ENCODE results near the gene RFX3. TPM values are rescaled to one million over a fixed set of nuclear protein-coding genes. Genes with fewer than 3 reads are reported as not detected.

Gene RFX3
- polyA plus RNA-seq, 1 donor, result 9.8 TPM

GRCh38 chr9:3514786-3515185, 11.0 kb downstream of the RFX3 start:
- Histone ChIP-seq H3K9me3 (ENCODE audit: control insufficient read depth, low read depth, low read length) (no peaks in the 10 kb centered on the region), H3K27ac (ENCODE audit: low read length) (no peak overlapping the region), H3K36me3 (ENCODE audit: control insufficient read depth, insufficient read depth, low read length) (no peaks in the 10 kb centered on the region), H3K27me3 (ENCODE audit: control insufficient read depth, insufficient read depth, low read length) (no peaks in the 10 kb centered on the region), H3K4me3 (ENCODE audit: low read length) (no peak overlapping the region), H3K4me1 (ENCODE audit: control insufficient read depth, insufficient read depth, low read length) (no peaks in the 10 kb centered on the region)
- 100% methylated on average over 1 of the region's 3 CpGs for WGBS (ENCODE audit: insufficient coverage, low lambda C conversion rate)
- DNase-seq, result no peak

GRCh38 chr9:3513265-3513818, 12.5 kb downstream of the RFX3 start:
- Histone ChIP-seq H3K27me3 (ENCODE audit: control insufficient read depth, insufficient read depth, low read length) (no peaks in the 10 kb centered on the region), H3K4me1 (ENCODE audit: control insufficient read depth, insufficient read depth, low read length) (no peaks in the 10 kb centered on the region), H3K36me3 (ENCODE audit: control insufficient read depth, insufficient read depth, low read length) (no peaks in the 10 kb centered on the region), H3K27ac (ENCODE audit: low read length) (no peak overlapping the region), H3K4me3 (ENCODE audit: low read length) (no peak overlapping the region), H3K9me3 (ENCODE audit: control insufficient read depth, low read depth, low read length) (no peaks in the 10 kb centered on the region)
- no peak for DNase-seq
- WGBS (ENCODE audit: insufficient coverage, low lambda C conversion rate), result no CpG with 5 or more reads among the region's 2 CpGs

- no peak for DNase-seq
- Histone ChIP-seq H3K4me3 (ENCODE audit: low read length) (no peak overlapping the region), H3K9me3 (ENCODE audit: control insufficient read depth, low read depth, low read length) (no peaks in the 10 kb centered on the region), H3K27me3 (ENCODE audit: control insufficient read depth, insufficient read depth, low read length) (no peaks in the 10 kb centered on the region), H3K27ac (ENCODE audit: low read length) (no peak overlapping the region), H3K4me1 (ENCODE audit: control insufficient read depth, insufficient read depth, low read length) (no peaks in the 10 kb centered on the region), H3K36me3 (ENCODE audit: control insufficient read depth, insufficient read depth, low read length) (no peaks in the 10 kb centered on the region)
- WGBS (ENCODE audit: insufficient coverage, low lambda C conversion rate), result 83% methylated on average over 1 of the region's 1 CpG
Measured at GRCh38 chr9:3511551-3511950, 14.2 kb downstream of the RFX3 start.

GRCh38 chr9:3510796-3511195, 15.0 kb downstream of the RFX3 start:
- no peaks in the 10 kb centered on the region for H3K27me3 ChIP-seq (ENCODE audit: control insufficient read depth, insufficient read depth, low read length)
- whole genome bisulfite sequencing (ENCODE audit: insufficient coverage, low lambda C conversion rate), result 100% methylated on average over 1 of the region's 1 CpG
- H3K4me3 ChIP-seq (ENCODE audit: low read length), result no peak overlapping the region
- DNase-seq, result no peak
- no peaks in the 10 kb centered on the region for H3K4me1 ChIP-seq (ENCODE audit: control insufficient read depth, insufficient read depth, low read length)
- no peak overlapping the region for H3K27ac ChIP-seq (ENCODE audit: low read length)
- H3K36me3 ChIP-seq (ENCODE audit: control insufficient read depth, insufficient read depth, low read length), result no peaks in the 10 kb centered on the region
- no peaks in the 10 kb centered on the region for H3K9me3 ChIP-seq (ENCODE audit: control insufficient read depth, low read depth, low read length)

- no peaks in the 10 kb centered on the region for H3K27me3 ChIP-seq (ENCODE audit: control insufficient read depth, insufficient read depth, low read length)
- H3K9me3 ChIP-seq (ENCODE audit: control insufficient read depth, low read depth, low read length), result no peaks in the 10 kb centered on the region
- no peak overlapping the region for H3K4me3 ChIP-seq (ENCODE audit: low read length)
- DNase-seq, result no peak
- H3K4me1 ChIP-seq (ENCODE audit: control insufficient read depth, insufficient read depth, low read length), result no peaks in the 10 kb centered on the region
- no peaks in the 10 kb centered on the region for H3K36me3 ChIP-seq (ENCODE audit: control insufficient read depth, insufficient read depth, low read length)
- no peak overlapping the region for H3K27ac ChIP-seq (ENCODE audit: low read length)
- 80% methylated on average over 1 of the region's 1 CpG for WGBS (ENCODE audit: insufficient coverage, low lambda C conversion rate)
Measured at GRCh38 chr9:3509926-3510325, 15.9 kb downstream of the RFX3 start.

- no peak overlapping the region for H3K4me3 ChIP-seq (ENCODE audit: low read length)
Measured at GRCh38 chr9:3508521-3509291, 17.1 kb downstream of the RFX3 start.

GRCh38 chr9:3508078-3508431, 17.7 kb downstream of the RFX3 start:
- H3K4me3 ChIP-seq (ENCODE audit: low read length), result no peak overlapping the region
- 92% methylated on average over 2 of the region's 2 CpGs for WGBS (ENCODE audit: insufficient coverage, low lambda C conversion rate)
- no peaks in the 10 kb centered on the region for H3K36me3 ChIP-seq (ENCODE audit: control insufficient read depth, insufficient read depth, low read length)
- H3K27me3 ChIP-seq (ENCODE audit: control insufficient read depth, insufficient read depth, low read length), result no peaks in the 10 kb centered on the region
- no peaks in the 10 kb centered on the region for H3K9me3 ChIP-seq (ENCODE audit: control insufficient read depth, low read depth, low read length)
- H3K27ac ChIP-seq (ENCODE audit: low read length), result no peak overlapping the region
- DNase-seq, result no peak
- no peaks in the 10 kb centered on the region for H3K4me1 ChIP-seq (ENCODE audit: control insufficient read depth, insufficient read depth, low read length)

More at GRCh38 chr9:3508521-3509291, 17.1 kb downstream of the RFX3 start:
- Histone ChIP-seq H3K9me3 (ENCODE audit: control insufficient read depth, low read depth, low read length) (no peaks in the 10 kb centered on the region), H3K4me1 (ENCODE audit: control insufficient read depth, insufficient read depth, low read length) (no peaks in the 10 kb centered on the region), H3K36me3 (ENCODE audit: control insufficient read depth, insufficient read depth, low read length) (no peaks in the 10 kb centered on the region), H3K27ac (ENCODE audit: low read length) (no peak overlapping the region), H3K27me3 (ENCODE audit: control insufficient read depth, insufficient read depth, low read length) (no peaks in the 10 kb centered on the region)
- no peak for DNase-seq
- WGBS (ENCODE audit: insufficient coverage, low lambda C conversion rate), result 84% methylated on average over 5 of the region's 6 CpGs

GRCh38 chr9:3507395-3508077, 18.3 kb downstream of the RFX3 start:
- Histone ChIP-seq H3K4me3 (ENCODE audit: low read length) (no peak overlapping the region), H3K9me3 (ENCODE audit: control insufficient read depth, low read depth, low read length) (no peaks in the 10 kb centered on the region), H3K36me3 (ENCODE audit: control insufficient read depth, insufficient read depth, low read length) (no peaks in the 10 kb centered on the region), H3K4me1 (ENCODE audit: control insufficient read depth, insufficient read depth, low read length) (no peaks in the 10 kb centered on the region), H3K27me3 (ENCODE audit: control insufficient read depth, insufficient read depth, low read length) (no peaks in the 10 kb centered on the region), H3K27ac (ENCODE audit: low read length) (no peak overlapping the region)
- 96% methylated on average over 4 of the region's 6 CpGs for WGBS (ENCODE audit: insufficient coverage, low lambda C conversion rate)
- DNase-seq, result no peak

- no peak for DNase-seq
- 100% methylated on average over 1 of the region's 2 CpGs for WGBS (ENCODE audit: insufficient coverage, low lambda C conversion rate)
- H3K4me3 ChIP-seq (ENCODE audit: low read length), result no peak overlapping the region
- H3K27me3 ChIP-seq (ENCODE audit: control insufficient read depth, insufficient read depth, low read length), result no peaks in the 10 kb centered on the region
- H3K4me1 ChIP-seq (ENCODE audit: control insufficient read depth, insufficient read depth, low read length), result no peaks in the 10 kb centered on the region
- H3K27ac ChIP-seq (ENCODE audit: low read length), result no peak overlapping the region
- H3K36me3 ChIP-seq (ENCODE audit: control insufficient read depth, insufficient read depth, low read length), result no peaks in the 10 kb centered on the region
- no peaks in the 10 kb centered on the region for H3K9me3 ChIP-seq (ENCODE audit: control insufficient read depth, low read depth, low read length)
Measured at GRCh38 chr9:3506164-3506563, 19.6 kb downstream of the RFX3 start.

- H3K27me3 ChIP-seq (ENCODE audit: control insufficient read depth, insufficient read depth, low read length), result no peaks in the 10 kb centered on the region
- H3K4me3 ChIP-seq (ENCODE audit: low read length), result no peak overlapping the region
- H3K4me1 ChIP-seq (ENCODE audit: control insufficient read depth, insufficient read depth, low read length), result no peaks in the 10 kb centered on the region
- H3K9me3 ChIP-seq (ENCODE audit: control insufficient read depth, low read depth, low read length), result no peaks in the 10 kb centered on the region
- H3K27ac ChIP-seq (ENCODE audit: low read length), result no peak overlapping the region
- H3K36me3 ChIP-seq (ENCODE audit: control insufficient read depth, insufficient read depth, low read length), result no peaks in the 10 kb centered on the region
- no peak for DNase-seq
- 100% methylated on average over 1 of the region's 6 CpGs for WGBS (ENCODE audit: insufficient coverage, low lambda C conversion rate)
Measured at GRCh38 chr9:3502560-3503398, 23.0 kb downstream of the RFX3 start.

All from large intestine (tissue), 3 donors.